Coronary artery (tissue), 2 donors: Measurements from ENCODE around the gene GRN.

Experiments
- DNase-seq: peaks from one replicate; pipeline ENCODE4 v3.0.0-alpha.2; 2017; ENCODE audit warnings: low spot score
- H3K27ac ChIP-seq, 2 donors: fragments of 200-600 bp; sonication (generic); one replicate each; pipeline ENCODE4 v1.5.1; 2016 to 2019
- H3K4me3 ChIP-seq: fragments of 200-600 bp; sonication (generic); 2 replicates; pipeline ENCODE4 v1.5.1; 2016; ENCODE audit warnings: mild to moderate bottlenecking, moderate library complexity
- TF ChIP-seq, protein P1 (sequence below): fragments of 200-600 bp; sonication (generic); IDR thresholded peaks from one replicate; pipeline ENCODE4 v1.5.1; 2019; ENCODE audit warnings: antibody characterized with exemption

Gene GRN

GRCh38 chr17:44380767-44381166 lies 35.7 kb downstream of the GRN start:
- TF ChIP-seq, protein P1, sequence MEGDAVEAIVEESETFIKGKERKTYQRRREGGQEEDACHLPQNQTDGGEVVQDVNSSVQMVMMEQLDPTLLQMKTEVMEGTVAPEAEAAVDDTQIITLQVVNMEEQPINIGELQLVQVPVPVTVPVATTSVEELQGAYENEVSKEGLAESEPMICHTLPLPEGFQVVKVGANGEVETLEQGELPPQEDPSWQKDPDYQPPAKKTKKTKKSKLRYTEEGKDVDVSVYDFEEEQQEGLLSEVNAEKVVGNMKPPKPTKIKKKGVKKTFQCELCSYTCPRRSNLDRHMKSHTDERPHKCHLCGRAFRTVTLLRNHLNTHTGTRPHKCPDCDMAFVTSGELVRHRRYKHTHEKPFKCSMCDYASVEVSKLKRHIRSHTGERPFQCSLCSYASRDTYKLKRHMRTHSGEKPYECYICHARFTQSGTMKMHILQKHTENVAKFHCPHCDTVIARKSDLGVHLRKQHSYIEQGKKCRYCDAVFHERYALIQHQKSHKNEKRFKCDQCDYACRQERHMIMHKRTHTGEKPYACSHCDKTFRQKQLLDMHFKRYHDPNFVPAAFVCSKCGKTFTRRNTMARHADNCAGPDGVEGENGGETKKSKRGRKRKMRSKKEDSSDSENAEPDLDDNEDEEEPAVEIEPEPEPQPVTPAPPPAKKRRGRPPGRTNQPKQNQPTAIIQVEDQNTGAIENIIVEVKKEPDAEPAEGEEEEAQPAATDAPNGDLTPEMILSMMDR, result no peak
- Histone ChIP-seq H3K4me3 (no peak overlapping the region), H3K27ac (no peak overlapping the region)
- DNase-seq, result no peak

DNA sequence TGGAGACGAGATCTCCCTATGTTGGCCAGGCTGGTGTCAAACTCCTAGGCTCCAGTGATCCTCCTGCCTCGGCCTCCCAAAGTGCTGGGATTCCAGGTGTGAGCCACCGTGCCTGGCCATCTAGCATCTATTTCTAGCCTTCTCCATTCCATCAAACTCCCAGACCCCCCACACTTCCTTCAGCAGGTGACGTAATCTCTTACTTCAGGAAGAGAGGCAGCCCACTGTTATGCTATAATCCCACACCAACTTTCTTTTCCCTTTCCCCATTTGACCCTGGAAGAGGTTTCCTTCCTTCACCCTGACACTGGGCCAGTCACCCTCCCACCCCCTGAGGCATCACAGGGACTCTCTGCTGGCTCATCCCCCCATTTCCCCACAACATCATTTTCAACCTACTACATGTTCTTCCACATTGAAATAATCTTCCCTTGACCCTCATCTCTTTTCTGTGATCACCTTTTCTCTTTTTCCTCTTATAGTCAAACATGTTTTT lies 36.8 kb downstream of the GRN start:
- H3K4me3 ChIP-seq, result no peak overlapping the region
- TF ChIP-seq, protein P1, result no peak
- H3K27ac ChIP-seq, result no peak overlapping the region
- DNase-seq, result no peak

- Histone ChIP-seq H3K4me3 (no peak overlapping the region), H3K27ac (no peak overlapping the region)
- TF ChIP-seq, protein P1, result no peak
- no peak for DNase-seq
Measured at GRCh38 chr17:44382917-44383316, 37.8 kb downstream of the GRN start.

DNA sequence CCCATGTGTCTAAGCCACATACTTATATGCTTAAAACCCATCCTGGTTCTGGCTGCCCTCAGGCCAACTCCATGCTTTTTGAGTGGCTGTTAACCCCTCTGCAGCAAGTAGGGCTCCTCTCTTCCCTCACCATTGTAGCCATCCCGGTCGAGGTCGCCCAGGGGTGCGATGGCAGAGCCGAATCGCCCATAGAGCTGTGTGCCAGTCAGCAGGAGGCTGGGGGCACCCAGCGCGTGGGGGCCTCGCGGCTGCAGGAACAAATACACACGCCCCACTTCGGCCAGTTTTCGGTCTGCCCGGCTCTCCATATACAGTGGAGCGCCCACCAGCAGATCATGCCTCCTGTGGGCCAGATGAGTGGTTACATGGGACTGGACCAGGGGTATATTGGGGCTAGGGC lies 38.3 kb downstream of the GRN start:
- no peak for DNase-seq
- TF ChIP-seq, protein P1, result no peak
- Histone ChIP-seq H3K27ac (no peak overlapping the region), H3K4me3 (no peak overlapping the region)

GRCh38 chr17:44383861-44384260 lies 38.8 kb downstream of the GRN start:
- DNase-seq, result no peak
- TF ChIP-seq, protein P1, result no peak
- Histone ChIP-seq H3K4me3 (no peak overlapping the region), H3K27ac (no peak overlapping the region)

- TF ChIP-seq, protein P1, result no peak
- no peak for DNase-seq
- Histone ChIP-seq H3K27ac (no peak overlapping the region), H3K4me3 (peak overlapping the region; percentile 67)
Measured at GRCh38 chr17:44384281-44384822, 39.2 kb downstream of the GRN start.

- TF ChIP-seq, protein P1, result no peak
- DNase-seq, result no peak
- no peak overlapping the region for H3K27ac ChIP-seq
- peak overlapping the region; percentile 67 for H3K4me3 ChIP-seq
Measured at GRCh38 chr17:44384823-44385286, 39.8 kb downstream of the GRN start.
